Activated CD8-positive, alpha-beta memory T cell treated with anti-CD3 and anti-CD28 coated beads, Interleukin-2, amount 50 U/mL, for 1 hour (primary cell): ENCODE data around the gene THRSP.
"Not testable (repeated sequence)": the region's sequence is repeated elsewhere in the genome, so short reads cannot be mapped to it uniquely, and the experiment has no call there.

Source experiments
- DNase-seq: peaks from one replicate; pipeline ENCODE4 v3.0.0-alpha.2; 2020; ENCODE audit errors: extremely low read depth

THRSP gene

DNA sequence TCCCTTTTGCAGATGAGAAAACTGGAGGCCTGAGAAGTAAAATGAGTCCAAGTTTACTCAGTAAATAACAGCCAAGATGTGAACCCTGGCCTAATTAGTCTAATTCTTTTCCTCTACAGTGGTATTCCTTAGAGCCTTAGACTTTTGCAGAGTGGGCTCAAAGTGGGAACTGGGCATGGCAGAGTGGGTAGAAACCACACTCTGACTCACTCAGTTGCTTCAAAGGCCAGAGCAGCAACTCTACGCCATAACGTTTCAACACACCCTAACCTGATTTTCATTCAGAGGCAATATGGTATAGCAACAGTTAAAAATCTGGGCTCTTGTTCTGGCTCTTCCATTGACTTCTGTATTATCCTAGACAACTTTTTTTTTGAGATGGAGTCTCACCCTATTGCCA is 2.8 kb downstream of the THRSP start:
- no peak for DNase-seq

- no peak for DNase-seq
Observed at GRCh38 chr11:78067704-78068103, 4.0 kb downstream of the THRSP start.

DNA sequence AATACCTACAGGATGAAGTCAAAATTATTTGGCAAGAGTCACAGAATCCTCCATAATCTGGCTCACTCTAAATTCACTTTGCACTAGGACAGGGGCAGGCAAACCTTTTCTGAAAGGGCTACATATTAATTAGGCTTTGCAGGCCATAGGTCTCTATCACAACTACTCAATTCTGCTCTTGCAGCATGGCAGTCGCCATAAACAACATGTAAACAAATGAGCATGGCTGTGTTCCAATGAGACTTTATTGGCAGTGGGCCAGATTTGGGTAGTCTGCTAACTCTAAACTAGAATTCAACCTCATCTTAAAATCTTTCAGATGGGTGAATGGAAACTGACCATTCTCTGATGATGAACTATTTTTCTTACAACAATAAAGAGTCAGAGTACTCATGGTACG is 5.8 kb downstream of the THRSP start:
- DNase-seq: no peak

DNA sequence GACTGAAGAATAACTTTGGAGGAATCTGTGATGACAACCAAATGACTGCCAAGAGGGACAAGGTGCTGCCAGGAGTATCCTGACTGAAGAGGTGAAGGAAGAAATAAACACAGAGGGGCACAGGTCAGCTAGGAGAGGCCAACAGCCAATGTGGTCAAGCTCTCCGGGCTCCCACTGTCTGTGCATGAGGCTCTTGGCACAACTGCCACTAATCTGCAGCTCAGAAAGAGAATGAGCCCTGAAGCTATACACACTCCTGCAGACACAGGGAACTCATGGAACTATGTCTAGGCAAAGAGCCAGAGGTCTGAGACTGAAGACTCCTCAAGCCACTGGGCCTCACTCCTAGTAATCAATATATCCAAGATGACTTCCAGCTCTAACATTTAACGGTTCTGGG is 7.0 kb downstream of the THRSP start:
- no peak for DNase-seq

DNA sequence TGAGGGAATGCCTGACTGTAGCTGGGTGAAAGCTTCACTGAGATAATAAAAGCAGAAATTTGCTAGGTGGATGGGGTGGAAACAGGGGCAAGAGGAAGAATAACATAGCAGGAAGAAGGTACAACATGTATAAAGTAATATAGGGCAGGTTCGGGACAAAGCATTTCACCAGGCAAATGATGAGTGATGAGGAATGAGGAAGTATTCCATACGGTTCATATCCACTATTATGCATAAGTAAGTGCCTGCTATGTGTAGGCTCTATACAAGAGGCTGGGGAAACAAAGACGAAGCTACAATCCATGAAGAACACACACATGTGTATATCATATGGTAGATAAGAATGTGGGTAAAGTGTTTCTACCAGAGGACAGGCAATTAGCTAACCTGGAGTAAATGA is 8.1 kb downstream of the THRSP start:
- no peak for DNase-seq

DNA sequence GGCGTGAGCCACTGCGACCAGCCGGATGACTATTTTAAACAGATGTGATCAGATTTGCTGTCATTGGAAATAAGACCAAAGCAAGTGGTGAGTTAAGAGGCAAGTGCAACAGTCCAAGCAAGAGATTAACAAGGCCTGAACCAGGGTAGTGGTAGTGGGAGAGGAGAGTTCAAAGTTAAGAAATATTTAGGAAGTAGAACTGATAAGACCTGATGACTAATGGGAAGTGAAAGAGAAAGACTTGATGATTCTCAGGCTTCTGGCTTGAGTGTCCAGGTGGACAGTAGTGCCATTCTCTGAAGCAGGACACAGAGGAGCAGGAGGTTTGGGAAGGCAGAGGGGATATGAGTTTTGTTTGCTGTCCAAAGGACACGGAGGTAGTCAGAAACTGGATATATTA is 8.8 kb downstream of the THRSP start:
- no peak for DNase-seq

DNA sequence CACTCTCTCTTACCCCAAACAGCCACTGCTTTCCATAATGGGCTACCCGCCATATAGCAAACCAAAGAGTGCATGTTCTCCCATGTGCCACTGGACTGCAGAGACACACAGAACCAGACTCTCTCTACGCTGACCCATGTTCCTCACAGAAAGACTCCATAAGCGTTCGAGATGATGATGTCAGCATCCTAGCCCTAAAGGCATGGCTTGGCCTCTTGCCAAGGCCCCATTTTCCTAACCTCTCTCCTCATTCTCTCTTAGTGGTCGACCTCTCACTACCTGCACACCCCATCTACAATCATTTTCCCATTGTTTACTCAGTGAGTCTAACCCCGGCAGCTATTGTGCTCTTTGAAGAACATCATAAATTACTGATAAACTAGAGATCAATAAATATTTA is 11.1 kb downstream of the THRSP start:
- DNase-seq: no peak

- no peak for DNase-seq
Observed at GRCh38 chr11:78076733-78077403, 13.2 kb downstream of the THRSP start.

DNA sequence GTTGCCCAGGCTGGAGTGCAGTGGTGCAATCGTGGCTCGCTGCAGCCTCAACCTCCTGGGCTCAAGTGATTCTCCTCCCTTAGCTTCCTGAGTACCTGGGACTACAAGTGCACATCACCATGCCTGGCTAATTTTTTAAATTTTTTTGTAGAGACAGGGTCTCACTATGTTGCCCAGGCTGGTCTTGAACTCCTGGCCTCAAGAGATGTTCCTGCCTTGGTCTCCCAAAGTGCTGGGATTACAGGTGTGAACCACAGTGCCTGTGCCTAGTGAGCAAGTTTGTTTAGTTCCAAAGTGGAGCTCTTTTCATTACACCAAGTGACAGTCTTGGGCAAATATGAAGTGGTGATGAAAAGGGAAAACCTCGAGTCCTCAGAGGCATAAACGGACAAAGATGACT is 13.9 kb downstream of the THRSP start:
- not testable (repeated sequence) for DNase-seq

DNA sequence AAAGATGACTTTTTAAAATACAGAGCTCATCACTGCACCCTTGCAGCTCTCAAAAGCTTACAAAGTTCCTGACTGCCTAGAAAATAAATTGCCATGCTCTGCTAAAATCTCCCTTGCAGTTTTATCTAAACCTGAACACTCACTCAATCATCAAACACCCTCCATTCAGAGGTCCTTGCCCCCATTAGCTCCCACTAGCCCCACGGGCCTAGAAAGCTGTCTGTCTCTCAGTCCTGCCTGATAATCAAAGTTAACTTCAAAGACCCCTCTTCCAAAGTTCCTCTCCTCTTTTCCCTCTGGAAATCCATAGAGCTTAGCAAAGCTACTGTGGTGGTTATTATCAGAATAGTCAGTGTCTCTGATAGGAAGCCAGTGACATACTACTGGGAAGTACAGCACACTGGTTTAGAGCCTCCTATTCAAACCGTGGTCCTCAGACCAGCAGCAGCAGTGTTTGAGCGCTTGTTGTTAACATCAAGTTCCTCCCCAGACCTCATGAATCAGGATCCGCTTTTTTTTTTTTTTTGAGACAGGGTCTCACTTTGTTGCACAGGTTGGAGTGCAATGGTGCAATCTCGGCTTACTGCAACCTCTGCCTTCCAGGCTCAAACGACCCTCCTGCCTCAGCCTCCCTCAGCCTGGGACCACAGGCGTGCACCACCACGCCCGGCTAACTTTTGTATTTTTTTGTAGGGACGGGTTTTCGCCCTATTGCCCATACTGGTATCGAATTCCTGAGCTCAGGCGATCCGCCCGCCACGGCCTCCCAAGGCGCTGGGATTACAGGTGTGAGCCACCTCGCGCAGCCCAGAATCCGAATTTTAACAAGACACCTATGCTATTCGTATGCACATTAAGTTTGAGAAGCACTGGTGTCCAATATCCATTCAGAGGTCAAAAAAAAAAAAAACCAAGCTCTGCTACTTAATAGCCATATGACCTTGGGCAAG is 14.8 kb downstream of the THRSP start:
- no peak for DNase-seq

GRCh38 chr11:78079232-78080083 is 15.8 kb downstream of the THRSP start, which contains the start of gene NDUFC2:
Gene NDUFC2, minus strand, starts transcription at chr11:78079862. Its CDS starts 118 bp downstream, at chr11:78079744.
- peak; percentile 10 for DNase-seq

DNA sequence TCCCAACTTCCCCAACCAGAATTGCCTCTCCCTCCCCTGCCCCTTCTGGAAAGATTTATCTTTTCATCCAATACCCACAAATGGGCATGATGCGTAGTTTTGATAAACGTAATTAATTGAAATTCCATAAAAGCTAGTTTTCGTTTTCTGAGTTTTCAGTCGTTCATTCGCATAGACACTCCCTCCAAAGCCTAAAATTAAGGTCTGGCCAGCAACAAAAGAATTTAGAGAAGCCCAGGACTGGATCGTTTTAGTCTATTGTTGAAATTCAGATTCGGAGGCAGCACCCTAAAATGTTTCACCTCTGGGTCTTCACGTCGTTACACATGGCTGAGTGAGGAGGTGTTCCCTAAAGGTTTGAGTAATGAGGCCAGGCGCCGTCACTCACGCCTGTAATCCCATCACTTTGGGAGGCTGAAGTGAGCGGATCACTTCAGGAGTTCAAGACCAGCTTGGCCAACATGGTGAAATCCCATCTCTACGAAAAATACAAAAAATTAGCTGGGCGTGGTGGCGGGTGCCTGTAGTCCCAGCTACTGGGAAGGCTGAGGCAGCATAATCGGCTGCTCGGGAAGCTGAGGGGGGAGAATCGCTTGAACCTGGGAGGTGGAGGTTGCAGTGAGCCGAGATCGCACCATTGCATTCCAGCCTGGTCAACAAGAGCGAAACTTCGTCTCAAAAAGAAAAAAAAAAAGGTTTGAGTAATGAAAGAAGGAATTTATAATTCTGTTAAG is 16.6 kb downstream of the THRSP start:
- no peak for DNase-seq

GRCh38 chr11:78080818-78081495 is 17.3 kb downstream of the THRSP start:
- no peak for DNase-seq

GRCh38 chr11:78081583-78081982 is 17.9 kb downstream of the THRSP start:
- no peak for DNase-seq

GRCh38 chr11:78082146-78082545 is 18.5 kb downstream of the THRSP start:
- DNase-seq: no peak

- DNase-seq: no peak
Observed at GRCh38 chr11:78083021-78083420, 19.4 kb downstream of the THRSP start.

DNA sequence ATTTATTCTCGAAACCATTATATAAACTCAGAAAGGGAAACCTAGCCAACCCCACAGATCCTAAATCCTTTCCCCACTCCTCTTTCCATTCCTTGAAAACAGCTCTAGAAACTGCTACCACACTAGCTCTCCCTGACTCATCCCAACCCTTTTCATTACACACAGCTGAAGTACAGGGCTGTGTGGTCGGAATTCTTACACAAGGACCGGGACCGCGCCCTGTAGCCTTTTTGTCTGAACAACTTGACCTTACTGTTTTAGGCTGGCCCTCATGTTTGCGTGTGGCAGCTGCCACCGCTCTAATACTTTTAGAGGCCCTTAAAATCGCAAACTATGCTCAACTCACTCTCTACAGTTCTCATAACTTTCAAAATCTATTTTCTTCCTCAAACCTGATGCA is 20.8 kb downstream of the THRSP start:
- not testable (repeated sequence) for DNase-seq

DNA sequence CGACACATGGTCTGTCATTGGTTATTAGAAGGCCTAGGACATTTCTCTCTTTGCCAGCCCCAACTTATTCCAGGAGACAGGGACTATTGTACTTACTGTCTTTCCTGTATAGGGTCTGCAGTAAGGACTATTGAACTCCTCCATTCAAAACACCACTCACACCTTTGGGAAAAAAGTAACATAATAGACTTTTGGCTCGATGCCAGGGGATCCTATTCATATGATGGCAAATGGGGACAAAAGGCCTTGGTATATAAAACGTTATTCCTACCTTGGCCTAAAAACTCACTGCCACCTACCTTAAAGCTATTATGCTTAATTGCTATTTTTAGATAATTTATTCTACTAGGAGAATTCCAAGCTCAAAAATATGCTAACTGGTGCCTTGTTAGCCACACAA is 22.3 kb downstream of the THRSP start:
- no peak for DNase-seq

- DNase-seq: not testable (repeated sequence)
Observed at GRCh38 chr11:78086521-78087074, 22.9 kb downstream of the THRSP start.

DNA sequence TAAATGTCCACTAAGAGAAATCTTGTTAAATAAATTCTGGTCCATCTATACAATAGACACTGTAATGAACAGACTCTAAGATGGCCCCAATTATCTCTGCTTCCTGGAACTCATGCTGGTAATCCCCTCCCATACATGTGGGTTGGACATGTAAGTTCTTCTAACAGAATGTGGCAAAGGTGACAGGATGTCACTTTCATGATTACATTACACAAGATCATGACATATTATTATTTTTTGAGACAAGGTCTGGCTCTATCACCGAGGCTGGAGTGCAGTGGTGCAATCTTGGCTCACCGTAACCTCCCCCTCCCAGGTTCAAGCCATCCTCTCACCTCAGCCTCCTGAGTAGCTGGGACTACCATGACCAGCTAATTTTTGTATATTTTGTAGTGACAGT is 30.6 kb downstream of the THRSP start:
- no peak for DNase-seq
